GM19467 (cell line): ENCODE results near the gene GSTT2B.
"Not testable (repeated sequence)": the region's sequence is repeated elsewhere in the genome, so short reads cannot be mapped to it uniquely, and the experiment has no call there.

Experiments used
- ATAC-seq: cut with Tn5 transposase; IDR thresholded peaks from one replicate; pipeline ENCODE4 v1.9.1; 2021; ENCODE audit warnings: mild to moderate bottlenecking, moderate library complexity; ENCODE audit not compliant: unreplicated experiment

GSTT2B gene

GRCh38 chr22:23961084-23961771 is at the start of gene GSTT2B:
Gene GSTT2B, minus strand, starts transcription at chr22:23961195. Its CDS starts 64 bp downstream, at chr22:23961131.
- ATAC-seq = not testable (repeated sequence)

DNA sequence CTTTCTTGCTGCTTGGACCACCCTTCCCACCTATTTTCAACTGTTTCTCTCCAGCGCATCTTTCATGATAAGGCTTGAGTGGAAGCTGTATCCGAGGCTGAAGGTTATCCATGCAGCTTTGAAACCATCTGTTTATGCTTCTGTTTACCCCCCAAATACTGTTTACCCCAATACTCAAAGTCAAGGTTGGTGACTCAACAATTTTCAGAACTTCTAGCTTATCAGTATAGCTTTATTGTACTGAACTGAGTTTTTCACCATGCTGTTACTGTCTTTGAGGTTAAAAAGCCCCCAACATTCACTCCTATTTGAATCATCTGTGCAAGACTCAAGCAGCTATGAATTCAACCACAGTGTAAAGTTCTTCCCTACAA is 49.0 kb upstream of the GSTT2B start:
- no peak for ATAC-seq

DNA sequence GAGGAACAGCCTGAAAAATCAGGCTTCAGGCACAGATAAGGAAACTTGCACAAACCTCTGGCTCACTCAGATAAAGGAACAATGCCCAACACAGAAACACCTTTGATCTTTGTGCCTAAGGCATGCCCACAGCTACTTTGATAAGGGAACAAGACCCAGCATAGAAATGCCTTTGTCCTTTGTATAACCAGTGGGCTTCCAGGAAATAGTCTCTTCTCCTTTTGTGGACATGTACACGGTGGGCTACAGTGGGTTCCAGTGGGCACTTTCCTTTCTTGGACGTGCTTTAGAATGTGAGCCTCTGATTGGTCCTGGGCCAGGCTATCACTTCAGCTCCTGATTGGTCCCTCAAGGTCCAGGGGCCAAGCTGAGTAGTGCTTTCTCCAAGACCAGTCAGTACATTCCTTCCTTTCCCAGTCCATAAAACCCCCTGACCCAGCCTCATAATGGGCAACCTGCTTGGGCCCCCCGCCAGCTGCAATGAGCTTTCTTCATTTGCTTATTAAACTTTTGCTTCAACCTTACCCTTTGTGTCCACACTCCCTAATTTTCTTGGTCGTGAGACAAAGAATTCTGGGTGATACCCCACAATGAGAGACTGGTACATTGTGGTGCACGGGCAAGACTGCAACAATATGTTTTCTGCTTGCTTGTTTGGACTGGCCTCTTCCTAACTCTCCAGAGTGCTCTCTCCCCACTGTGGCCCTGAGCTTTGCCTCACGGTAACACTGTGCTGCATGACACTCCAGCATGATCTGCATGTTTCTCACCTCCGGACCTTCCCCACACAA is 48.4 kb upstream of the GSTT2B start:
- ATAC-seq = no peak

DNA sequence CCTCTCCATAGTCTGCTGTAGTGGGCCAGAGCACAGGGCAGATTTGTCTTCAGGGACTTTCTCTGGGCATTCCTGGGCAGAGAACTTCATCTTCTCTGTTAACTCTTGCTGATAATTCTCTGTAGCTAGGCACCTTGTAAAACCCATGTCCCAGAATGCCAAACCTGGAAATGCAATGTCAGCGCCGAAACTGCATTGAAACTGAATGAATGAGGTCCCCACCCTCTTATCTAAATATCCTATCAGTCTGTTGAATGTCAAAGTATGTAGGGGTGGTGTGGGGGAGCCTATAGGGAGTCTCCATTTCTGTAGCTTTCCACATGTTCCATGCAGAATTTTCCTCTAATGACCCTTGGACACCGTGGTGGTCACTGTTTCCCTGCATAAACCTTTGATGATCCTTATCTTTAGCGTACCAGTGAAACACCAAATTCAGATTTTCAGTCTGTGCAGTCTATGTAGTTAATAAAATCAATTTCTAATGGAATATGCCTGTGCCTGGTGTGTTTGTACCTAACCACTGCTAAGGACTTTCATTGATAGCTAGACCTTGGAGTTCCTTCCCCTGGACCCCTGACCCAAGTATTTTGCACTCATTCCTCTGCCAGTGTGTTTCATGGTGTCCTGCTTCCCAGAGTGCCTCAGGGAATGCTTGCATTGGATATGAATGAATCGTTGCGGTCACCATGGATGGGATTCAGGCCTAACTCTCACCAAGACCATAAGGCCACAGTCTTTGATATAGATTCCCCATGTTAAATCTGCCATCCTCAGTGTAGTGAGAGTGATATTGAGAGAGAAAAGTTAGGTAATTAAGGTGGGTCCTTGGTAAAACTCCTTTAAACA is 47.6 kb upstream of the GSTT2B start:
- no peak for ATAC-seq

DNA sequence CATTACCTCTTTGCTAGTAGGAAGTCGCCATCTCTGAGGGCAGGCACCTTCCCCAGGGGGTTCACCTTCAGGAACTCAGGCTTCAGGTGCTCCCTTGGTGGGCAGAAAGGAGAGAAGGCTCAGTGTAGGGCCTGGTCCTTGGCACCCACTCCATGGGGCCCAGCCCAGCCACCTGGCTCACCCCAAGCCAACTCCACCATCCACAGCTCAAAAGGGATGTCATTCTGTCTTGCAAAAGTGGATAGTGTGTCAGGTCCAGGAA is 47.0 kb upstream of the GSTT2B start:
- no peak for ATAC-seq

DNA sequence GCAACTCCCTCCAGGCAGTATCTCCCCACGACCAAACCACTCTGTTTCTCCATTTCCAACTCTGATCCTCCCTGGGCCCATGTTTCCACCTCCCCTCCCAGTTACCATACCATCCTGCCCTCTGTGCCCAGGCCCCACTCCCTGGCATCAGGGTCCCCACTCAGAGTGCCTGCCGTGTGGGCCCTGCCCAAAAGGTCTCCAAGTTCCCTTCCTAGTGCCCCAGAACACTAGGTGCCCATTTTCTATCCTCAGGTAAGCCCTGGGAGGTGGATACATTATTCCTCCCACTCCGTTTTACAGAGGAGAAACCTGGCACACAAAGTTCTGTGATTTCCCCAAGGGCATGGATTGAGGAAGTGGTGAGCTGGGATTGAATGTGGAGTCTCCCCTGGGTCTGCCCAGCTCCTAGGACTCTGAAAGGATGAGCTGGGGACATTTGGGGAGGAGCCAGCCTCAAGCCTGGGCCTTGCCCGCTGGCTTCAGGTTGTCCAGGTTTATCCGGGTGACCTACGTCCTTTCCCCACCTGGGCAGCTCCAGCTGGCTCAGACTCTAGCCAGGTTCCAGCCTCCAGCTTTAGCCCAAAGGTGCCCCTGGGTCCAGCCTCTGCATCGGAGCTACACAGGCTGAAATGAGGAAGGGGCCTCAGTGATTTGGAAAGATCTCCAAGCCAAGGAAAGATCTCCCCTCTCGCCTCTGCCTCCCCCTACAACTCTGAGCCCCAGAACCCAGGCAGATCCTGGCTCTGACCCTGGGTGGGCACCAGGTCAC is 46.4 kb upstream of the GSTT2B start:
- ATAC-seq = no peak

- no peak for ATAC-seq
Measured at GRCh38 chr22:24006914-24007214, 45.9 kb upstream of the GSTT2B start.

- ATAC-seq = no peak
Measured at GRCh38 chr22:24006207-24006913, 45.4 kb upstream of the GSTT2B start.

DNA sequence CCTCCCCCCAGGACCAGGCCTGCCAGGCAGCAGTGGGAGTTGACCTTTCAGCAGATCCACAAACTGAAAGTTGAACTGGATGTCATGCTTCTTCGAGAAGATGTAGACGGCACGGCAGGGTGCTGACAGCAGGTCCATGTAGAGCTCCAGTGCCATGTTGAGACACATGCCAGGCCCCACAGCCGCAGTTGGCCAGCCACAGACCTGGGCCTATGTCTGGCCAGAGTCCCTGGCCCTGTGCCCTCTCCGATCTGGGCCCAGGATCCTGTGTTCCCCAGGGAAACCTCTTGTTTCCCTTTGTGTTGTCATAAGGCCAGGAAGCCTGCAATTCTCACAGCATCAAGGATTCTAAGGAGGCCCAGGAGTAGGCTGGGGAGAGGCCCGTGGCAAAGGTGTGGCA is 44.2 kb upstream of the GSTT2B start, which contains the start of gene GSTT4:
GSTT4 (minus strand) TSS at position 253 of the 400 bp plus-strand sequence; CDS start at position 156, 97 bp downstream.
- ATAC-seq = no peak

DNA sequence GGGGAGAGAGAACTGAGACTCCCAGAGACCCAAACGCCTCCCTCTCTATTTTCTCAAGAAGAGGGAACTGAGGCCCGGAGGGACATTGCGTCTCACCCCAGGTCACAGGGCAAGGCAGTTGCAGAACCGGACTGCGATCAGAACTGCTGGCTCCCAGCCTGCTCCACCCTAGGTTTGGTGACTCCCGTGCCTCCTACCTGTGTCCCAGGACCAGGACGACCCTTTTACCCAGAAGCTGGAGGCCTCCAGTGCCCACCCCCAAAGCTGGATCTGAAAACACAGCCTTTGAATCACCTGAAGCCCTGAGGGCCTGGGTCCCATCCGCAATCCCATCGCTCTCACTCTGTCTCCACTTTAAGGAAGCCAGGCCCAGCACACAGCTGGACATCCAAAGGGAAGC is 42.9 kb upstream of the GSTT2B start:
- ATAC-seq = no peak

DNA sequence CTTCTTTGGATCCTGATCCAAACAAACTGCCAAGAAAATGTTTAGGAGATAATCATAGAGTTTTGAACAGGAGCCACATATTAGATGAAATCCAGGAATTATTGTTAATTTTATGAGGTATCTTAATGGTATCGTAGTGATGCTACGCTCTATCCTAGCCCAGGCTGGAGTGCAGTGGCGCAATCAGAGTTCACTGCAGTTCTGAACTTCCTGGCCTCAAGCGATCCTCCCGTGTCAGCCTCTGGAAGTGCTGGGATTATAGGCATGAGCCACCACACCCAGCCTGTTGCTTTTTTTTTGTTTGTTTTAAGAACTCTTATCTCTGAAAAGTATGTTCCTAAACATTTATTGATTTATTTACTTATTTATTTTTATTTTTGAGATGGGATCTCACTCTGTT is 41.9 kb upstream of the GSTT2B start:
- no peak for ATAC-seq

- no peak for ATAC-seq
Measured at GRCh38 chr22:24002272-24002671, 41.3 kb upstream of the GSTT2B start.

DNA sequence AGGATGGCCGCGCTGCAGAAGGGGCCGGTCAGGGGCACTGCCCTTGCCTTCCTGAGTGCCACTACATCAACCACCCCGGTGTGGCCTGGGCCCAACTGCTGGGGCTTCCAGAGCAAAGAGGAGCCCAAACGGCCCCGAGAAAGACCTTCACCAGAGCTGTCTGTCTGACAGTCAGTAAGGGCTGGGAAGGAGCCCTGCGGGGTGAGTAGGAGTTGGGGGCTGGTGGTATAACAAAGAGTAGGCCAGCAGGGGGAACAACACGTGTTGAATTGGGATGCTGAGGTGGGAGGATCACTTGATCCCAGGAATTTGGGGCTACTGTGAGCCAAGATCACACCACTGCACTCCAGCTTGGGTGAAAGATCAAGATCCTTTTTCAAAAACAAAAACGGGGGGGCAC is 40.3 kb upstream of the GSTT2B start:
- no peak for ATAC-seq

DNA sequence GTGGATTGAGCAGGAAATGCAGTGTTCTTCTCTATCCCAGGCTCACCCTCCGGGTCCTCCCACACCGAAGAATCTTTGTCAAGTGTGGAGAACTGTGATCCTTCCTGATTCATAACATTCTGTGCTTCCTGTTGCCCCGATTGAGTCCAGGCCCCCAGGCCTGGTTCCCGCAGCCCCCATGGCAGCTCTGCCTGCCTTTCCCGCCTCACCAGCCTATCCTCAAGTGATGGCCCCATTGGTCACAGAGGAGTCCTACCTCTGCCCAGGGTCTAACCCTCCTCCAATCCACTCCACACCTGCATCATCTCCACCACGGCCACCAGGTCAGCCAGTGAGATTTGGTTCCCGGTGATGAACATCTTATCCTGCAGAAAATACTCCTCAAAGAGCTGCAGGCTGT is 38.8 kb upstream of the GSTT2B start:
- ATAC-seq = not testable (repeated sequence)

GRCh38 chr22:23997092-23997491 is 36.1 kb upstream of the GSTT2B start:
- no peak for ATAC-seq

DNA sequence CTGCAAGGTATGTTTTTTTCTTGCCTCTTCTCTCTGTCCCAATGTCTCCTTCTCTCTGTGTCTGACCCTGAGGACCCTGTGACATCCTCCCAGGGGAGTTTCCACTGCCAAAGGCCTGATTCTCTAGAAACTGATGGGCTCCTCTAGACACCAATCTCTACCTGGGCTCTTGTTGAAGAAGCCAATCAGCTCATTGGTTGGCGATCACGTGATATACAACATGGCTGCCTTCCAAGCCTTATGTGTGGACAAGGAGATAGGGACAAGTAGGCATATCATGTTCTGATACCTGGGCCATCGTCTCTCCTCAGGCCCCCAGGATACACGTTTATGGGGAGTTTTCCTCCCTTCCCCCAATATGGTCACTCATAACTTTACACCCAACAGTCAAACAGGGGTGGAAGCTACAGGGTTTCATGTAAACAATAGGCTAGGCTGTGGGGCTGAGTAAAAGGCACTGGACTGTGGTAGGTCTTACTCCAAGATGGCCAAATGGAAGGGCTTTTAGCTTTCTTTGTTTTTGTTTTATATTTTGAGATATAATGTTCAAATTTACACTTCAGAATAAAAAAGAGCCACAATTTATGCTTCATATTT is 32.7 kb upstream of the GSTT2B start:
- ATAC-seq = not testable (repeated sequence)

DNA sequence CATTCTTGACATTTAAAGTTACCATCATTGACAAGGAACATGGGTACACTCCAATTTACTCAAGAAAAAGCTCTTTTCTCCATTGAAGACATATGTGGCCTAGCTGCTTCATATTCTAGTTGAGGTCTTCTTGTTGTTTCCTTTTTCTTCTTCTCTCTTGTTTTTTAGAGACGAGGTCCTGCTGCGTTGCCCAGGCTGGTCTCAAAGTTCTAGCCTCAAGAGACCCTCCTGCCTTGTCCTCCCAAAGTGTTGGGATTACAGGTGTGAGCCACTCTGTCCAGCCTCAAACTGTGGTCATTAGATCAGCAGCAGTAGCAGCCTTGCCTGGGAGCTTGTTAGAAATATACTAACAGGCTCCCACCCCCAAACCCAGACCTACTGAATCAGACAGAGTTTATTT is 32.1 kb upstream of the GSTT2B start:
- ATAC-seq = not testable (repeated sequence)

DNA sequence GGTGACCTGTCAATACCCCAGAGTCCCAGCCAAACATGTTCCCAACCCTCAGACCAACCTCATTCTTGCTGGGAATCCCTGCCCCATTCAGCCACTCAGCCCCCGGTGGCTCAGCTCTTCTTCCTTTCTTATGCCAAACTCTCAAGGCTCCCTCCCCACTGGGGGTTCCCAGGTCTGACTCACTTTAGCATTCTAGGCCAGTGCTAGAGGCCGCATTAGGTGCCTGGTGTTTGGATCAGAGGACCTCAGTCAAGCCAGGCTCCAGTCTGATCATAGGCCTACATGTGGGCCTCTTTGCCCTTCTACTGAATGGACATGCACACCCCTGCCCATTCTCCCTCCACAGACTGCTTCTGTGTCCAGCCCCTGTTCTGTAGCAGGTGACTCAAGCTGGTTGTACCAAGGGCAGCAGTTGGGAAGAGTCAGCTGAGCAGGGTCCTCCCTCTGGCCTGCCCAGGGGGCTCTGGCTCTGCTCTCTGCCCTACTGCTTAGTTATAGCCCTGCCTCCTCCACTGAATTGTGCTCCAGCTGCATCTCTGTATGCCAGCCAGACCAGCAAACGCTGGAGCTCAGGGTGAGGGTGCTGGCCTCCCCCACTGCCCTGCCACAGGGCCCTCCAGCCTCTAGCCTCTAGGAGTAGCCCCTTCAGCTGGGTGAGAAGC is 28.7 kb upstream of the GSTT2B start:
- not testable (repeated sequence) for ATAC-seq

GRCh38 chr22:23986538-23987178 is 25.7 kb upstream of the GSTT2B start:
- ATAC-seq = not testable (repeated sequence)
